ENCODE measurements around the gene CREB3L1.
A peak's percentile ranks its signal among the peaks of the same experiment; 100 is the strongest.

CREB3L1 gene

GRCh38 chr11:46278387-46279125, 1.1 kb downstream of the CREB3L1 start:
- Histone ChIP-seq H3K9ac (ENCODE audit: low read length) (peak overlapping the region; percentile 13), H3K27me3 (ENCODE audit: control insufficient read depth in 1 of 2, insufficient read depth in 2 of 2, low read length in 2 of 2) (peaks cover 0 to 20% of the 10 kb centered on the region in 2 donors), H3K36me3 (ENCODE audit: insufficient read depth, low read length) (no peaks in the 10 kb centered on the region), H3K4me1 (ENCODE audit: insufficient read depth, low read length) (peaks cover 49% of the 10 kb centered on the region), H3K9me3 (ENCODE audit: low read length) (no peaks in the 10 kb centered on the region), H3K27ac (ENCODE audit: low read depth, low read length) (peak overlapping the region; percentile 53), H3K4me3 (ENCODE audit: low read depth in 1 of 2, low read length in 2 of 2) (peak overlapping the region; percentile 54 to 69)

GRCh38 chr11:46279126-46280099, 2.0 kb downstream of the CREB3L1 start:
- no peak overlapping the region for H3K9ac ChIP-seq (ENCODE audit: low read length)
- H3K4me3 ChIP-seq (ENCODE audit: low read depth in 1 of 2, low read length in 2 of 2) = peak overlapping the region in 1 of 2 donors; percentile 54
- H3K4me1 ChIP-seq (ENCODE audit: insufficient read depth, low read length) = peaks cover 41% of the 10 kb centered on the region
- no peaks in the 10 kb centered on the region for H3K36me3 ChIP-seq (ENCODE audit: insufficient read depth, low read length)
- H3K27me3 ChIP-seq (ENCODE audit: control insufficient read depth in 1 of 2, insufficient read depth in 2 of 2, low read length in 2 of 2) = peaks cover 0 to 20% of the 10 kb centered on the region in 2 donors
- H3K27ac ChIP-seq (ENCODE audit: low read depth, low read length) = peak overlapping the region; percentile 53
- no peaks in the 10 kb centered on the region for H3K9me3 ChIP-seq (ENCODE audit: low read length)

- Histone ChIP-seq H3K36me3 (ENCODE audit: insufficient read depth, low read length) (no peaks in the 10 kb centered on the region), H3K9ac (ENCODE audit: low read length) (no peak overlapping the region), H3K9me3 (ENCODE audit: low read length) (no peaks in the 10 kb centered on the region), H3K27ac (ENCODE audit: low read depth, low read length) (no peak overlapping the region), H3K27me3 (ENCODE audit: control insufficient read depth in 1 of 2, insufficient read depth in 2 of 2, low read length in 2 of 2) (peaks cover 0 to 20% of the 10 kb centered on the region in 2 donors), H3K4me1 (ENCODE audit: insufficient read depth, low read length) (peaks cover 30% of the 10 kb centered on the region), H3K4me3 (ENCODE audit: low read depth in 1 of 2, low read length in 2 of 2) (no peak overlapping the region)
Observed at GRCh38 chr11:46280706-46281105, 3.2 kb downstream of the CREB3L1 start.

GRCh38 chr11:46281371-46281831, 3.9 kb downstream of the CREB3L1 start:
- H3K27ac ChIP-seq (ENCODE audit: low read depth, low read length) = no peak overlapping the region
- H3K9me3 ChIP-seq (ENCODE audit: low read length) = no peaks in the 10 kb centered on the region
- peaks cover 27% of the 10 kb centered on the region for H3K4me1 ChIP-seq (ENCODE audit: insufficient read depth, low read length)
- H3K9ac ChIP-seq (ENCODE audit: low read length) = no peak overlapping the region
- H3K36me3 ChIP-seq (ENCODE audit: insufficient read depth, low read length) = no peaks in the 10 kb centered on the region
- peaks cover 0 to 20% of the 10 kb centered on the region in 2 donors for H3K27me3 ChIP-seq (ENCODE audit: control insufficient read depth in 1 of 2, insufficient read depth in 2 of 2, low read length in 2 of 2)
- H3K4me3 ChIP-seq (ENCODE audit: low read depth in 1 of 2, low read length in 2 of 2) = no peak overlapping the region

- Histone ChIP-seq H3K4me3 (ENCODE audit: low read depth in 1 of 2, low read length in 2 of 2) (no peak overlapping the region), H3K4me1 (ENCODE audit: insufficient read depth, low read length) (peaks cover 6% of the 10 kb centered on the region), H3K9me3 (ENCODE audit: low read length) (no peaks in the 10 kb centered on the region), H3K27ac (ENCODE audit: low read depth, low read length) (no peak overlapping the region), H3K27me3 (ENCODE audit: control insufficient read depth in 1 of 2, insufficient read depth in 2 of 2, low read length in 2 of 2) (no peaks in the 10 kb centered on the region), H3K9ac (ENCODE audit: low read length) (no peak overlapping the region), H3K36me3 (ENCODE audit: insufficient read depth, low read length) (no peaks in the 10 kb centered on the region)
Observed at GRCh38 chr11:46285173-46285572, 7.7 kb downstream of the CREB3L1 start.

GRCh38 chr11:46285594-46286033, 8.2 kb downstream of the CREB3L1 start:
- no peak overlapping the region for H3K4me3 ChIP-seq (ENCODE audit: low read depth in 1 of 2, low read length in 2 of 2)
- no peaks in the 10 kb centered on the region for H3K27me3 ChIP-seq (ENCODE audit: control insufficient read depth in 1 of 2, insufficient read depth in 2 of 2, low read length in 2 of 2)
- no peak overlapping the region for H3K9ac ChIP-seq (ENCODE audit: low read length)
- peaks cover 10% of the 10 kb centered on the region for H3K4me1 ChIP-seq (ENCODE audit: insufficient read depth, low read length)
- no peaks in the 10 kb centered on the region for H3K9me3 ChIP-seq (ENCODE audit: low read length)
- H3K27ac ChIP-seq (ENCODE audit: low read depth, low read length) = no peak overlapping the region
- no peaks in the 10 kb centered on the region for H3K36me3 ChIP-seq (ENCODE audit: insufficient read depth, low read length)

GRCh38 chr11:46286789-46287188, 9.3 kb downstream of the CREB3L1 start:
- no peaks in the 10 kb centered on the region for H3K27me3 ChIP-seq (ENCODE audit: control insufficient read depth in 1 of 2, insufficient read depth in 2 of 2, low read length in 2 of 2)
- no peak overlapping the region for H3K4me3 ChIP-seq (ENCODE audit: low read depth in 1 of 2, low read length in 2 of 2)
- H3K27ac ChIP-seq (ENCODE audit: low read depth, low read length) = no peak overlapping the region

GRCh38 chr11:46288451-46288850, 11.0 kb downstream of the CREB3L1 start:
- H3K9me3 ChIP-seq (ENCODE audit: low read length) = no peaks in the 10 kb centered on the region
- H3K4me1 ChIP-seq (ENCODE audit: insufficient read depth, low read length) = peaks cover 29% of the 10 kb centered on the region
- no peak overlapping the region for H3K27ac ChIP-seq (ENCODE audit: low read depth, low read length)
- no peak overlapping the region for H3K4me3 ChIP-seq (ENCODE audit: low read depth in 1 of 2, low read length in 2 of 2)
- H3K9ac ChIP-seq (ENCODE audit: low read length) = no peak overlapping the region
- no peaks in the 10 kb centered on the region for H3K36me3 ChIP-seq (ENCODE audit: insufficient read depth, low read length)
- H3K27me3 ChIP-seq (ENCODE audit: control insufficient read depth in 1 of 2, insufficient read depth in 2 of 2, low read length in 2 of 2) = no peaks in the 10 kb centered on the region

More at GRCh38 chr11:46286789-46287188, 9.3 kb downstream of the CREB3L1 start:
- peaks cover 22% of the 10 kb centered on the region for H3K4me1 ChIP-seq (ENCODE audit: insufficient read depth, low read length)
- no peaks in the 10 kb centered on the region for H3K36me3 ChIP-seq (ENCODE audit: insufficient read depth, low read length)
- H3K9me3 ChIP-seq (ENCODE audit: low read length) = no peaks in the 10 kb centered on the region
- H3K9ac ChIP-seq (ENCODE audit: low read length) = no peak overlapping the region

GRCh38 chr11:46290011-46290410, 12.5 kb downstream of the CREB3L1 start:
- H3K27ac ChIP-seq (ENCODE audit: low read depth, low read length) = no peak overlapping the region
- no peak overlapping the region for H3K9ac ChIP-seq (ENCODE audit: low read length)
- H3K27me3 ChIP-seq (ENCODE audit: control insufficient read depth in 1 of 2, insufficient read depth in 2 of 2, low read length in 2 of 2) = no peaks in the 10 kb centered on the region
- peak overlapping the region in 1 of 2 donors; percentile 5 for H3K4me3 ChIP-seq (ENCODE audit: low read depth in 1 of 2, low read length in 2 of 2)
- H3K4me1 ChIP-seq (ENCODE audit: insufficient read depth, low read length) = peaks cover 37% of the 10 kb centered on the region
- H3K9me3 ChIP-seq (ENCODE audit: low read length) = no peaks in the 10 kb centered on the region
- H3K36me3 ChIP-seq (ENCODE audit: insufficient read depth, low read length) = no peaks in the 10 kb centered on the region

- Histone ChIP-seq H3K36me3 (ENCODE audit: insufficient read depth, low read length) (no peaks in the 10 kb centered on the region), H3K4me1 (ENCODE audit: insufficient read depth, low read length) (peaks cover 37% of the 10 kb centered on the region), H3K9ac (ENCODE audit: low read length) (no peak overlapping the region), H3K4me3 (ENCODE audit: low read depth in 1 of 2, low read length in 2 of 2) (peak overlapping the region in 1 of 2 donors; percentile 5), H3K27ac (ENCODE audit: low read depth, low read length) (peak overlapping the region; percentile 5), H3K9me3 (ENCODE audit: low read length) (no peaks in the 10 kb centered on the region), H3K27me3 (ENCODE audit: control insufficient read depth in 1 of 2, insufficient read depth in 2 of 2, low read length in 2 of 2) (no peaks in the 10 kb centered on the region)
Observed at GRCh38 chr11:46290598-46291309, 13.3 kb downstream of the CREB3L1 start.

All from muscle layer of colon (tissue), 2 donors.